ENCODE results near the gene NPR2. TPM values are rescaled to one million over a fixed set of nuclear protein-coding genes. Genes with fewer than 3 reads are reported as not detected.

The NPR2 gene
- total and polyA plus RNA-seq, 2 donors (not counting 3 experiments of a cell fraction or from before 2014, with no cell fraction given) = 16.4 to 25.6 TPM

DNA sequence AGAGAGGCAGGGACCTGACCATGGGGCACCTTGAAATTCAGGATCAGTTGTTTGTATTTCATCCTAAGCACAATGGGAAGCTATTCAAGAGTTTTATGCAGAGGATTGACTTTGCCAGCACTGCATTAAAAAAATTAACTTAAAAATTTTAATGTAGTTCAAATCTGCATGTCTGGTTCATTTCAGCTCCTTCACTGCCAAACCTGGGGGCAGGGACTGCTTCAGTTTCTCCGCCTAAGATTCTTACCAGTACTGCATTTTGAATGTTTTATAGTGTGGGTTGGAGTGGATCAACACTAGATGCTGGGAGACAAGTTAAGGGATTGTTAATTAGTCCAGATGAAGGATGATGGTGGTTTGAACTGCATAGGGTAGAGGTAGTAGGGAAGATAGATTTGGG lies 21.6 kb upstream of the NPR2 start:
- POLR2A ChIA-PET = no interaction called here
- H3K27me3 ChIP-seq (ENCODE audit: control insufficient read depth in 2 of 2, insufficient read depth in 2 of 2, low read length in 2 of 2) = no peaks in the 10 kb centered on the region
- H4K20me1 ChIP-seq (replicated peaks; ENCODE audit: control insufficient read depth, extremely low read depth, insufficient read depth, low read length) = no peaks in the 10 kb centered on the region
- H3K9me1 ChIP-seq (replicated peaks; ENCODE audit: control insufficient read depth, extremely low read depth, insufficient read depth, low read length) = no peaks in the 10 kb centered on the region
- DNase-seq (ENCODE audit: low read depth, low spot score) = no peak
- dilution Hi-C loops (cut with MboI; ENCODE audit: extremely low pct_ligation_motif_present, low sequenced_read_pairs) = no loop called here
- no peaks in the 10 kb centered on the region for H3K36me3 ChIP-seq (ENCODE audit: control insufficient read depth in 2 of 2, extremely low read depth in 1 of 2, insufficient read depth in 2 of 2, low read length in 2 of 2)
- TF ChIP-seq MYC (IDR thresholded peaks at IDR 0.05; ENCODE audit: low read depth, low read length) (no peak), EZH2 (IDR thresholded peaks at IDR 0.05; ENCODE audit: borderline replicate concordance, low read depth, low read length, severe bottlenecking) (no peak), POLR2A (IDR thresholded peaks at IDR 0.05; ENCODE audit: low read depth, low read length) (no peak), POLR2AphosphoS5 (IDR thresholded peaks at IDR 0.05; ENCODE audit: insufficient read depth, low read depth, low read length) (no peak), GATA2 (IDR thresholded peaks at IDR 0.05; ENCODE audit: insufficient read depth, insufficient read length, low read depth, low read length) (no peak)
- TF ChIP-seq, protein P1, sequence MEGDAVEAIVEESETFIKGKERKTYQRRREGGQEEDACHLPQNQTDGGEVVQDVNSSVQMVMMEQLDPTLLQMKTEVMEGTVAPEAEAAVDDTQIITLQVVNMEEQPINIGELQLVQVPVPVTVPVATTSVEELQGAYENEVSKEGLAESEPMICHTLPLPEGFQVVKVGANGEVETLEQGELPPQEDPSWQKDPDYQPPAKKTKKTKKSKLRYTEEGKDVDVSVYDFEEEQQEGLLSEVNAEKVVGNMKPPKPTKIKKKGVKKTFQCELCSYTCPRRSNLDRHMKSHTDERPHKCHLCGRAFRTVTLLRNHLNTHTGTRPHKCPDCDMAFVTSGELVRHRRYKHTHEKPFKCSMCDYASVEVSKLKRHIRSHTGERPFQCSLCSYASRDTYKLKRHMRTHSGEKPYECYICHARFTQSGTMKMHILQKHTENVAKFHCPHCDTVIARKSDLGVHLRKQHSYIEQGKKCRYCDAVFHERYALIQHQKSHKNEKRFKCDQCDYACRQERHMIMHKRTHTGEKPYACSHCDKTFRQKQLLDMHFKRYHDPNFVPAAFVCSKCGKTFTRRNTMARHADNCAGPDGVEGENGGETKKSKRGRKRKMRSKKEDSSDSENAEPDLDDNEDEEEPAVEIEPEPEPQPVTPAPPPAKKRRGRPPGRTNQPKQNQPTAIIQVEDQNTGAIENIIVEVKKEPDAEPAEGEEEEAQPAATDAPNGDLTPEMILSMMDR (IDR thresholded peaks at IDR 0.05; ENCODE audit: extremely low read depth in 1 of 2, insufficient read depth in 1 of 2, low read depth in 1 of 2, low read length in 2 of 2) = no peak
- TF ChIP-seq, protein P2, sequence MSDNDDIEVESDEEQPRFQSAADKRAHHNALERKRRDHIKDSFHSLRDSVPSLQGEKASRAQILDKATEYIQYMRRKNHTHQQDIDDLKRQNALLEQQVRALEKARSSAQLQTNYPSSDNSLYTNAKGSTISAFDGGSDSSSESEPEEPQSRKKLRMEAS (IDR thresholded peaks at IDR 0.05; ENCODE audit: insufficient read depth, insufficient read length) = no peak
- BruUV-seq (replicated peaks) = no TSS peak
- FAIRE-seq = no peak
- H3K27ac ChIP-seq (ENCODE audit: insufficient read depth, low read depth, low read length) = no peak overlapping the region
- intact Hi-C loops (cut with micrococcal nuclease) = loop anchor here (2.0 kb wide), 1 partner anchor 13 kb away; no protein-coding TSS in a partner anchor
- H3K4me3 ChIP-seq (replicated peaks in 1 of 3; ENCODE audit: insufficient read depth in 1 of 3, low read depth in 1 of 3, low read length in 3 of 3) = no peak overlapping the region
- no peaks in the 10 kb centered on the region for H3K79me2 ChIP-seq (ENCODE audit: control insufficient read depth, insufficient read depth, low read length)
- H2AFZ ChIP-seq (ENCODE audit: low read depth, low read length) = no peak overlapping the region
- H3K4me2 ChIP-seq (ENCODE audit: insufficient read depth, low read length) = no peak overlapping the region
- no peaks in the 10 kb centered on the region for H3K9me3 ChIP-seq (replicated peaks; ENCODE audit: control insufficient read depth, insufficient read depth, low read length)
- CTCF ChIA-PET = interaction anchor here (0.9 to 2.7 kb wide), 4 partner anchors 9 to 20 kb away, joined by 3 to 21 read pairs (median 4); partner anchors contain the start of gene MSMP
- H3K9ac ChIP-seq (replicated peaks; ENCODE audit: extremely low read depth, insufficient read depth, low read length) = no peak overlapping the region
- H3K4me1 ChIP-seq (ENCODE audit: control insufficient read depth, extremely low read depth, insufficient read depth, low read length) = peaks cover 22% of the 10 kb centered on the region
